Colon (tissue), 2 donors: ENCODE results near the gene GPATCH8.
"Not testable (repeated sequence)": the region's sequence is repeated elsewhere in the genome, so short reads cannot be mapped to it uniquely, and the experiment has no call there.

Experiments
- FAIRE-seq: peaks from 2 replicates; lab custom pipeline; 2012; peaks lifted over from hg19 to GRCh38; lab: Jason Lieb, UNC
- donor health status: control.
- donor health status: control.

Gene GPATCH8

DNA sequence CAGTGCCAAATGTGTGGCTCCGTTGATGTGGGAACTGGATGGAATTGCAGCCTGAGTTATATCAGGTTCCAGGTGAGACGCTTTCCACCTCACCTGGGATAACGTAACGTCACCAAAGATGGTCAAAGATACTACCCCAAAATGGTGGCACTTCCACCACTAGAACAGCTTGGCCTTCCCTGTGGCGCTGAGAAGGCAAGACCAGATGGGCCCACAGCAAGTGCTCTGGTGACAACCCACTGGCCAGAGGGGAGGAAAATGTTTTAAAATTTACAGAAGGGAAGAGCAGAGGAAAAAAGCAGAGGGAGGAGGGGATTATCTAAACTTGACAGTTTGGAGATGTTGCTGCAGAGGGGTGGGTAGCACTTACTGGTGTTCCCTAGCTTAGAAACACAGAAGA, 106.3 kb downstream of the GPATCH8 start:
- FAIRE-seq = no peak

DNA sequence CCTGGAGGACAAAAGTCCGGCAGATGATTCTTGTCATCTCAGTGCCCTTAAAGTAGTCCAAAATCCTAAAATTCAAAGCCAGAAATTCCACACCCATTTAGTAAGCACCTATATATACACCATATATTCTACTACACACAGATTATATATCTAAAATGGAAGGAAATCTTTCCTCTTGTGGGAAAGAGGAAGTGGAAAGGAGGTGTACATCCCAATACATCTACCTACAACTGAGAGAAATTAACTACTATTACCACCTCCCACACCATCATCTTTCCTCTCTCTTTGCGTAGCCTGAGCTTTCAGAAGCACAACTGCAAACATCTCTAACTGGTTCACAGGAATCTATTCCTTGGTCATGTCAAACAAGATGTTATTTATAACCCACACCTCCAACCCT, 108.4 kb downstream of the GPATCH8 start:
- FAIRE-seq = no peak

DNA sequence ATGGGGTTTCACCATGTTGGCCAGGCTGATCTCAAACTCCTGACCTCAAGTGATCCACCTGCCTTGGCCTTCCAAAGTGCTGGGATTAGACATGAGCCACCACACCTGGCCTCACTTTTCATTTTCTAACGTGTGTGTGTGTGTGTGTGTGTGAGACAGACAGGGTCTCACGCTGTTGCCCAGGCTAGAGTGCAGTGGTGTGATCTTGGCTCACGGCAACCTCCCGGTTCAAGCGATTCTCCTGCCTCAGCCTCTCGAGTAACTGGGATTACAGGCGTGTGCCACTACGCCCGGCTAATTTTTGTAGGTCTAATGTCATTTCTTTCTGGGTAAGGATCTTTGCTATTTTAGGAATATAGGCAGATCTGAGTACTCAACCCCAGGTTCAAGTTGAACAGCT, 109.1 kb downstream of the GPATCH8 start:
- FAIRE-seq = not testable (repeated sequence)

DNA sequence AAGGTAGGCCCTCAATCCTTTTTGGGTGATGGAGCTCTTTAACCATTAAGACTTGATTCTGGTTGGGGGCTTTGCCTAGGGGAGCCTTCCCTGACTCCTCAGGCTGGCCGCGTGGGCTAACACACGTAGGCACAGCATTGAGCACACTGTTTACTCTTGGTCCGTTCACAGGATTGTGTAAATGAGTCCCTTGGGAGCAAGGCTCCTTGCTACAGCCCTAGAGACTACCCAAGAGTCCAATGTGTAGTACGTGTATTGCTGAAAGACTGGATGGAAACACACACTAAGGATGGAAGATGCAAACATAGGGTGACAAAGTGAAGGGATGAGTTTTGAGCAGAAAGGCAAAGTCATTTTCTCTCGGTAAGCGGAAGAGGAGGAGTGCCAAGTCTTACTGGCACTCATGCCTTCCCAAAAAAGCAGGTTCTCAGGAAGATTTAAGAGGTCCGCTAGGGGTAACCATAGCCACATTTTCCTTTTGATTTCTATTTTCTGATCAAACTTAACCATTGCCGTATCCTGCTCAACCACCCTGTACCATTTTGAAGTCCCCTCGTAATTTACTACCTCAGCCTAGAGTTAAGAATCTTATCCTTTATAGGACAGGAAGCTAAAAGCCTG, 112.8 kb downstream of the GPATCH8 start:
- no peak for FAIRE-seq

DNA sequence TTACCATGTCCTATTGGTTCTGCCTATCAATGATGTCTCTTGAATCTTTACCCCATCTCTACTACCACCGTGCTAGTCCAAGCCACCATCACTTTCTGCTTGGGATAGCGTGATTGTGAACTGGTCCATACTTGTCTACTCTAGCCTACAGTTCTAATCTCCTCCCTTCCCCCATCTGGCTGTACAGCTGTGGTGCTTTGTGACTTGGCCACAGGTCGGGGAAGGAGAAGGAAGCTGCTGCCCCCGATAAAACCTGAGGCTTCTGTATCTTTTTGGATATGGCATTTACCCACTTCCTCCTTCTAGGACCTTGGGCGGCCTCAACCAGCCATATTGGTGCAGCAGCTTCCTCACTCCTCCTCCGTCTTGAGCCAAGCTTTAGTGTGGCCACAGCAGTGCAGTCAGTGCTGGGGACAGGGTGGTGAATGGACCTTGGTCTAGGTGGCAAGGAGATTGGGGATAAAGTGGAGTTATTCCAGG, 113.4 kb downstream of the GPATCH8 start:
- no peak for FAIRE-seq

DNA sequence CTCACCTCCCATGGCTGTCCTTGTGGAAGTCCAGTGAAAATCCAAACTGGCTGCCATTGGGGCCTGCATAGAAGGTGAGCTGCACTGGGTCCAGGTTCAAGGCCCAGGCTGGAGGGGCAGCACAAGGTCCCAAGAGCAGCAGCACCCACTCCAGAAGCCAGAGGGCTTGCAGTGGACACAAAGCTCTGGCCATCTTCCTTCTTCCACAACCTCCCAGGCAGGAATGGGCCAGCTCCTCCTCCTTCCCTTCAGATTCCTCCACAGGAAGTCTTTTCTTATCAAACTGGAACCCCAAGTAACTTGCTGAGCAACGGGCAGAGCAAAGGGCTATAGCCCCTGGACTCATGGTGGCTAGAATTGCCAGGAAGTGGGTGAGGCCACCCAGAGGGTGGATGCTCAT, 113.9 kb downstream of the GPATCH8 start, which contains the start of gene ITGA2B:
Gene ITGA2B, minus strand, starts transcription at position 369 of the 400 bp plus-strand sequence. Its CDS starts 176 bp downstream, at position 193.
- no peak for FAIRE-seq

DNA sequence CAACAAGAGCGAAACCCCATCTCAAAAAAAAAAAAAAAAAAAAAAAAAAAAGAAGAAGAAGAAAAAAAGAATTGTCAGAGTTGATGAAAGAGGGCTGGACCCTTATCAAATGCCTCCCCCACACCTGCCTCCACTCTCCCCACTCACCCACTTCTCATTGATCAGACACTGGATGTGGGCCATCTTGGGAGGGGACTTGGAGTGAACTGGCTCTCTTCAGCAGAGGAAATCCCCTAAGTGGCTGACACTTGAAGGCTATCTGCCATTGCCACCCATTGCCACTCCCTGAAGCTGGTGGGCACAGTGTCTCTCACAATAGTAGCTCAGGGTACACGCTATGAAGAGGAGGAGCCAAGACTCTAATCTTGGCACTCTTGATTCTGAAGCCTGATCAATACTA, 115.4 kb downstream of the GPATCH8 start:
- FAIRE-seq = no peak

DNA sequence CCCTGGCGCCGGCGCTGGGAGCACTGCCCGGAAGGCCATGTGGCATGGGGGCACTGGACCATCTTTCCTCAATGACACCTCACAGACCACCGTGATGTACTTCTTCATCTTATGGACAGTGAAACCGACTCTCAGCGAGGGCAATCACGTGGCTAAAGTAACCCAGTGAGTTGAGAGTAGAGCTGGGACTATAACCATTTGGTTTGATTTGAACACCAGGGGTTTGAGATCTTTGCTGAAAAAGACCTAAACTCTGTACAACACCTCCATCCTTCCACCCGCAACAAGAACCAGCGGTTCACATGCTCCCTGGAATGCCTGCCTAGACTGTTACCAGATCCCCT, 117.1 kb downstream of the GPATCH8 start:
- FAIRE-seq = no peak

DNA sequence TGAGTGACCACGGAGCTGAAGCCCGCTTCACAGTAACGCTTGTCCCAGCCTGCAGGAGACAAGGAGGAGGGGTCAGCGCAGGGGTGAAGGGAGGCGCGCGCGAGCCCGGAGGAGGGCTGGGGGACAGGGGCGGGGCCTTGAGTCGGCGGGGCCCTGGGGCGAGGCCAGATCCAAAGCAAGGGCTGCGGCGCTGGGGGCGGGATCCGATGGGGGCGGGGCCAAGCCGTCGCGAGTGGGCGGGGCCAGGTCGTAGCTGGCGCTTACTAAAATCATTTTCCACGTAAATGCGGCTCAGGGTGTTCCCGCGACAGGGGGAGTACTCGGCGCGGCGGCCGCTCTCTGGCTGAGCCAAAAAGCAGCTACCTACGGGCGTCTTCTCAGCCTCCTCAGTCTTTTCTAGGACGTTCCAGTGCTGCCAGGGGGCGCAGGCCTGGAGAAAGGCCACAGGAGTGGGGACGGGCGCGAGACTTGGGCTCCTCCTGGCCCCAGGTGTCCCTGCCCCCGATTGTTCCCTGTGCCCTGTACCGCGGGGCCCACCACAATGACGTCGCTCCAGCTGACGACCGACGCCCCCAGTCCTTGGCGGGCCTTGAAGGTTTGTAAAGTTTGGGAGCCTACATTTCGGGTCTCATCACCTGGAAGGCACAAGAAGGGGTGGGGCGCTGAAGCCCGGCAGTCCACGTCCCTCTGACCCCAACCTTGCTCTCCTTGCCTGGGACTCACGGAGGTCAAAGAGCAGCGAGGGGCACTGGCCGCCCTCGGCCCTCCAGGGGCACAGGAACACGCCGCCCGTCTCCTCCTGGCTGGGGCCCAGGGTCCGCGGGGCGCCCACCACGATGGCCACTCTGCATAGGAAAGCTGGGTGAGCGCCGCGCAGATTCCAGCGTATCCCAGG, 117.7 kb downstream of the GPATCH8 start:
- FAIRE-seq = no peak

DNA sequence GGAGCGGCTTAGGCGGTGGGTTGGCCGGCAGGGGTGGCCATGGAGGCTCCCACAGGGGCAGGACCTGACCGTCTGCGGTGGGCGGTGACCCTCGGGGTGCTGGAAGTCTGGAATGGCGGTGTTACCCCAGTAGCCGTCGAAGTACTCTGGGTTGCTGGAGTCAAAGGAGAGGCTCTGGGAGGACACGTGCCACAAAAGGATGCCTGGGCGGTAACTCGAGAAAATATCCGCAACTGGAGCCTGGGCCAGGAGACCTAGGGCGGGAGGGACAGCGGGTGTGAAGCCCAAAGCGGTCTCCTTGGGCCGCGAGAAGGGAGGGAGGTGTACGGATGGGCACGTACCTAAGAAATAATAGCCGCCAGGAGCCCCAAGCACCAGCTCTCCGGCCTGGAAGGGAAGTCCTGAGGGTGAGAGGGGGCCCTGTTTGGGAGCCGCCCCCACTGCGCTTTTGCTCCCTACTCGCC, 118.4 kb downstream of the GPATCH8 start:
- FAIRE-seq = no peak

DNA sequence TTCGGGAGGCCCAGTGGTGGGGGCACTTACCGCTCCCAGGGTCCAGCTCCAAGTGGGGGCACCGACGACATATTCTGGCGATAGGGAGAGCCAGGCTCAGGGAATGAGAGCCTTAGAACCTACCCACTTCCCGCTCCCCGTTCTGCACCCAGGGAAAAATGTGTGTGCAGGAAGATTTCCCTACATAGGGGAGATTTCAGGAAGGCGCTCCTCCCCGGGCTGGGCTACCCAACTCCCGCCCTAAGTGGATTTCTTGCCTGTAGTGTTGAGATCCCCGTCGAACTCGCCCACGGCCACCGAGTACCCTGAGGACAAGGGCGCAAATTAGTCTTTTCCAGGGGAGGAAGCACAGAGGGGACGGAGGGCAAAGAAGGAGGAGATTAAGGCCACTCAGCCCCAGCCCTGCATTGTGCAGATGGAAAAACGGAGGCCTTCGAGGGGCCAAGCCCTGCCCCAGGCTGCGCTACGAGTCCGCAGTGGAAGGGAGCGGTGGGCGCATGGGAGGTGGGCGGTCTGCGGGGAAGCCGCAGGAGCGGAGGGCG, 118.9 kb downstream of the GPATCH8 start:
- FAIRE-seq = no peak

DNA sequence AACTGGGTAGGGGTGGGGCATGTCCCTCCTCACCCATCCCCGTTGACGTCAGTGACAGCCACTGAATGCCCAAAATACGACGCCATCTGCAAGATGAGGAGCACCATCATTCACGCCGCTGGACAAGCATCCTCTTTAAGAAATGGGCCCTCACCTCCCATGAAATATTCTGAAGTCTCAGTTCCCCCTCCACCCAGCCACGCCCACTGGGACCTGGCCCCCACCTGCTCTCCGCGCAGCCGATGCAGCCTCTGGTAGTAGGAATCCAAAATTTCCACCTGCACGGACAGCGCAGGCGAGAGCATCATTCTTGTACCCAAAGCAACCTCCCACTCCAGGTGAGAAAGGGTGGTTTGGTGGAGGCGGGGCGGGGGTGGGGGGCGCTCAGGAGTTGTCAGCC, 119.3 kb downstream of the GPATCH8 start:
- FAIRE-seq = no peak

DNA sequence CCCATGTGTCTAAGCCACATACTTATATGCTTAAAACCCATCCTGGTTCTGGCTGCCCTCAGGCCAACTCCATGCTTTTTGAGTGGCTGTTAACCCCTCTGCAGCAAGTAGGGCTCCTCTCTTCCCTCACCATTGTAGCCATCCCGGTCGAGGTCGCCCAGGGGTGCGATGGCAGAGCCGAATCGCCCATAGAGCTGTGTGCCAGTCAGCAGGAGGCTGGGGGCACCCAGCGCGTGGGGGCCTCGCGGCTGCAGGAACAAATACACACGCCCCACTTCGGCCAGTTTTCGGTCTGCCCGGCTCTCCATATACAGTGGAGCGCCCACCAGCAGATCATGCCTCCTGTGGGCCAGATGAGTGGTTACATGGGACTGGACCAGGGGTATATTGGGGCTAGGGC, 119.8 kb downstream of the GPATCH8 start:
- FAIRE-seq = no peak

DNA sequence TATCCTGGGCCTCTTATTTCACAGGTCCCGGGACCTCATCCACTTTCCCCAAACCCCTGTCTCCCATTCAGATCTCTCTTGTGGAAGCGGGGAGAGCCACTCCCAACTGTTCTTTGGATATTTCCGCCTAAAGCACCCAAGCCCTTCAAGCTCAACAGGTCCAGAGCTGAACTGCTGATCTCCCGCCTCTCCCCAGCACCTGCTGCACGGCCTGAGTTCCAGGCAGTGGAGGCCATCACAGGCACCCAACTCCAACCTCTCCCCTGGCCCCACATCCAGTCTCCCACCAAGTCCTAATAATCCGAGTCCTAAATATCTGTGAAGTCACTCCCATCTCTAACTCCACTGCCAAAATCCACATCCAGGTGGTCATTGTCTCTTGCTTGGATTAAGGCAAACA, 120.3 kb downstream of the GPATCH8 start:
- FAIRE-seq = no peak

DNA sequence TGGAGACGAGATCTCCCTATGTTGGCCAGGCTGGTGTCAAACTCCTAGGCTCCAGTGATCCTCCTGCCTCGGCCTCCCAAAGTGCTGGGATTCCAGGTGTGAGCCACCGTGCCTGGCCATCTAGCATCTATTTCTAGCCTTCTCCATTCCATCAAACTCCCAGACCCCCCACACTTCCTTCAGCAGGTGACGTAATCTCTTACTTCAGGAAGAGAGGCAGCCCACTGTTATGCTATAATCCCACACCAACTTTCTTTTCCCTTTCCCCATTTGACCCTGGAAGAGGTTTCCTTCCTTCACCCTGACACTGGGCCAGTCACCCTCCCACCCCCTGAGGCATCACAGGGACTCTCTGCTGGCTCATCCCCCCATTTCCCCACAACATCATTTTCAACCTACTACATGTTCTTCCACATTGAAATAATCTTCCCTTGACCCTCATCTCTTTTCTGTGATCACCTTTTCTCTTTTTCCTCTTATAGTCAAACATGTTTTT, 121.3 kb downstream of the GPATCH8 start:
- FAIRE-seq = no peak

DNA sequence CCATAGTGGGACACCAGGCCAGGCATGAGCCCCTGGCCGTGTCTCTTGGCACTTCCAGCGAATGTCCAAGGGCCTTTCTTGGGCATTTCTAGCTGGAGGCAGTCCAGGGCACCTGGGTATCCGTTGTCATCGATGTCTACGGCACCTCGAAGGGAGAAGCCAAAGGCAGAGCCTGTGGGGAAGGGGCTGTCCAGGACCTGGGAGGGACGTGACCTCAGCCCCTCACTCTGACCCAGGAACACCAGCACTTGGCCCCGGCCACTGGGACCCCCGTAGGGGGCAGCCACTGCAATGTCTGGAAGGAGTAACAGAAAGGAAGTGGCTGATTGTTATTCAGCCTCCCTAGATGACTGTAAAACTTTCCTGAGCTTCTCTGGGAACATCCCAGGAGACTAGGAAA, 122.4 kb downstream of the GPATCH8 start:
- FAIRE-seq = no peak

DNA sequence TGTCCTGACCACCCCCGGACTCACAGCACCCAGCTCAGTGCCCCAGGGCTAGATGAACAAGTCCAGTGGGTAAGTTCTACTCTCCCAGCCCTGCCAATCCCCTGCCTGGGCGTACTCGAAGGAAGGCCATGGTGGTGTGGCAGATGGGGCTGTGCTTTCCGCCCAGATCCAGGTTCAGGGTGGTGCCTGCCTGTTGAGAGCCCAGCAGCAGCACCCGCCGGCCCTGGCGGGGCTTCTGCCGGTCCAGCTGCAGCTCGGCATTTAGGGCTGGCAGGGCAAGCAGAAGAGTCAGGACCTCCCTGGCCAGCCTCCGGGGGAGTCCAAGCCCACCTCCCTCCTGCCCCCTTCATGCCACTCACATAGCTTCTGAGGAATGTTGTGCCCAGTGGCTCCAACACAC, 123.3 kb downstream of the GPATCH8 start:
- no peak for FAIRE-seq

DNA sequence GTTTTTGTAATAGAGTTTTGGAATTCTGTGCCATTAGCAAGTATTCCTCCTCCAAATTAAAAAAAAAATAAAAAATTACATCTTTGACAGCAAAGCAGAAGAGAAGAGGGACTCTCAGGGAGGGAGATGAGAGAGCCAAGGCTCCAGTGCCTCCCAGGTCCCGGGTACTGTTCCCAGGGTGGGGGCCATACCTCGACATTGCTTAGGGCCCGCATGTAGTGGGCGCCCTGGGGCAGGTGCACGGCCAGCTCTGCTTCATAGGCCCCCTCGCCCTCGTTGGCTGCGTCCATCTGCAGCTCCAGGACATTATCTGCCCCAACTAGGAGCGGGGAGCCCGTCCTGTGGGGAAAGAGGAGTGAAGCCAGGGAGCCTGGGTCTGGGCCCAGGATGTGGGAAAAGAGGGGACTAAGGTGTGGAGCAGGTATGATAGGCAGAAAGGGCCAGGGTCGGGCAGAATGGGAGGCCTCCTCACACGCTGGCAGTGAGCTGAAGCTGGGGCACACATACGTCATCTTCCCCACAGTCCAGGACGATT, 125.0 kb downstream of the GPATCH8 start:
- no peak for FAIRE-seq

DNA sequence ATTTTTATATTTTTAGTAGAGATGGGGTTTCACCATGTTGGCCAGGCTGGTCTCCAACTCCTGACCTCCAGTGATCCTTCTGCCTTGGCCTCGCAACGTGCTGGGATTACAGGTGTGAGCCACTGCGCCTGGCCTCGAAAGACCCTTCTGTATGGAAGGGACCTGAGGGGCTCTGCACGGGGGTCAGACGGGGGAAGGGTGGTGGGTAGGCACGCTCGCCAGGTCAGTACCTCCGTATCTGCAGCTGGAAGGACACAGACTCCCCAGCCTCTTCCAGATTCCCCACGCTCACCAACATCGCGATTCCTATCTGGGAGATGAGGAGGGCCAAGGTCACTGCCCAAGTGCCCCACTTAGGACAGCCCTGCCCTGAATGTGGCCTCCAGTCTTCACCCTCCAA, 126.4 kb downstream of the GPATCH8 start:
- no peak for FAIRE-seq

DNA sequence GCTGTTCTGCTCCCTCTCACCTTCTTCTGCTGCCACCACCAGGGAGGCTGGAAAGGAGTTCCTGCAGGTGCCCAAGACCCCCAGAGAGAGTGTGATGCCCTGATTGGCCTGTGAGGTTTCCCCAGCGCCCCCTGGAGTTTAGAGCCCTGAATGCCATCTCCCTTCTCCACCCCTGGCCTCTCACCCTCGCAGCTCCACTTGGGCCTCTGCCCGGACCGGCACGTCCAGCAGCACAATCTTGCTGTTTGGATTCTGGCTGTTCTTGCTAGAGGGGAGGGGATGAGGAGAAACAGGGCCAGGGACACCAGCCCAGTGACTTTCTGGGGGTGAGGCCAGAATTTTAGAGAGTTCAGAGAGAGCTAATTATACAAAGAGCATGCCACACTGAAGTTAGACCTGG, 127.1 kb downstream of the GPATCH8 start:
- FAIRE-seq = no peak

DNA sequence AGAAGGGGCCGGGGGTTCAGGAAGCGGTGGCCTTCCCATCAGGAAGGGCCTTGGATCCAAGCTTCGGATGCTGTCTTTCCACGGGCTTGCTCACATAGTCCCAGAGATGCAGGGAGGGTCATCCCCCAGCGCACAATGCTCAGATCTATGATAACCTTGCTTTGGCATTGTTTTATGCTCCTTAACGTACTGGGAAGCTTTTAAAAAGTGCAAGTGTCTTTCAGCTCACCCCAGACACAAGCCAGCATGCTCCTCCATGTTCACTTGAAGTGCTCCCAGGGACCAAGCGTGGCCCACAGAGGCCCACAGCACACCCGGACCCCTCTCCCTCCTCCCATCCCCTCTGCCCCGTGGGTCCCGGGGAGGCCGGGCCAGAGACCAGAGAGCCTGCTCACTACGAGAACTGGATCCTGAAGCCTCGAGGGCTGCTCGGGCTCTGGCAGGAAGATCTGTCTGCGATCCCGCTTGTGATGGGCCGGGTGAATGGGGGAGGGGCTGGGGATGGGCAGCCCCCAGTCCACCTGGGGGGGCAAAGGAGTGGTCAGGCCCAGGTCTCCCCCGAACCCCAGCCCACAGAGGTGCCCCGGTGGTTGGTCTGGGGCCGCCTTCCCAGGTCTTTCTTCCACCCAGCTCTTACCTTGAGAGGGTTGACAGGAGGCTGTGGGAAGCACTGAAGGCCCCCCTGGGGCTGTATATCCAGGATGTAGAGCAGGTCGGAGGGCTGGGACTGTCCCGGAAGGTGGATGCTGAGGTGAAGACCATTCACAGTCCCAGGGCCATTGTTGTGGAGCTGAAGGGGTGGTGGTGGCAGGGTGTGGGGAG, 127.8 kb downstream of the GPATCH8 start:
- FAIRE-seq = no peak
